ENCODE measurements around the gene C2. TPM values are rescaled to one million over a fixed set of nuclear protein-coding genes. Genes with fewer than 3 reads are reported as not detected.
"Not testable (repeated sequence)": the region's sequence is repeated elsewhere in the genome, so short reads cannot be mapped to it uniquely, and the experiment has no call there.

The C2 gene
- total RNA-seq, 1 donor from 2014 or later = 0.51 TPM

DNA sequence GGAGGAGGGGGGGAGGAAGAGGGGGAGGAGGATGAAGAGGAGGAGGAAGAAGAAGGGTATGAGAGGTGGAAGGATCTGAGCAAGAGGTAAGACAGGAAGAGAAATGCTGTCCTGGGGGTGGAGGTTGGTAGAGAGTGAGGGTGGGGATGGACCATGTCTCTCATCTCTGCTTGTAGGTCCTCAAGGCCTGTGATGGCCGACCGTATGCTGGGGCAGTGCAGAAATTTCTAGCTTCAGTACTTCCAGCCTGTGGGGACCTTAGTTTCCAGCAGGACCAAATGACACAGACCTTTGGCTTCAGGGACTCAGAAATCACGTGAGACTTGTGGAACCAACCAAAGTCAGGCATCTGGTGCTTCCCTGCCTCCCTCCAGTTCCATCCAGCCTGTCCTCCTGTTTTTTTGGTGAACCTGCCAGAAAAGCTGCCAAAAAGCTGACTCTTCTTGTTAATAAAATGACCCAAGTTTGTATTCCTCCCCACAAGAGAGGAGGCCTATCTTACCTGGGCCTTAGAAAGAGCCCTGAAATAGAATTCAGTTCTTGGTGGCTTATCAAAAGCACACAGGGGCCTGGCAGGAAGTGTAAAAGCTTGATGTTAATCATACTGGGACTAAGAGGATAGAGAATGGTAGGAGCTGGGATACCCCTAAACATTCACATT is 51.9 kb downstream of the C2 start:
- DNase-seq = no peak

DNA sequence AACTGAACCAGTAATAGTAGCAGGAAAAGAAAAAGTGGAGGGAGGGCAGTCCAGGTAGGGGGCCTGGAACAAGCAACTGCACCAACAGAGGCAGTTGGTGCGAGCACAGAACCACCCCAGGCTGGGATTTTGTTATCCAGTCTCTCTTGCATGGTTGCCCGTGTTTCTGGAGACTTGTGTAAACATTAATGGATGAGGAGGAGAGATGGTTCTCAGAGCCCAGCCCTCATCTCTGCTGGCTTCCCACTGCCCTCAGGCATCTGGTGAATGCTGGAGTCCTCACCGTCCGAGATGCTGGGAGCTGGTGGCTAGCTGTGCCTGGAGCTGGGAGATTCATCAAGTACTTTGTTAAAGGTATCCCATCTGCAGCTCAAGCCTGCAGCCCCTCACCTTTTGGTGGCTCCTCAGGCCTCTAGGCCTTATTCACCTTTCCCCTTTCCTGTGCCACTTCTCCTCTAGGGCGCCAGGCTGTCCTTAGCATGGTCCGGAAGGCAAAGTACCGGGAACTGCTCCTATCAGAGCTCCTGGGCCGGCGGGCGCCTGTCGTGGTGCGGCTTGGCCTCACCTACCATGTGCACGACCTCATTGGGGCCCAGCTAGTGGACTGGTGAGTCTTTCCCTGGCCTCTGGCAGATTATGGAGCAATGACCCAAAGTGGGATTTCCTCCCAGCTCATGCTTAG is 52.8 kb downstream of the C2 start:
- not testable (repeated sequence) for DNase-seq

DNA sequence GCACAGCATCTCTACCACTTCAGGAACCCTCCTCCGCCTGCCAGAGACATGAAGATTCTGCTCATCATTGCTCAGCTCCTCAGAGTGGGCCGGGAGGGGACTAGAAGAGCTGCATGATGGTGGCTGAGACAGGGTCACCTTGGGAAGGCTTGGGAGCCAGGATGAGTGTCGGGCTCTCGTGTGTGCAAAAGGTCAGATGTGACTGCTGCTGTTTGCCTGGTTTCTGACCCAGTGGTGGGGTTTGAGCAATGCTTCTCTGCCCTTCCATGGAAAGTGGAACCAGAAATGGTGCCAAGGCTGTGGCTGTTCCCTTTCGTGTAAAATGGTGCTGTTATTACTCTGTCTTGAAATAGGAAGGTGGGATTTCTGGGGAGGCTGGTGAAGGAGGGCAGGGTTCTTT is 53.5 kb downstream of the C2 start:
- not testable (repeated sequence) for DNase-seq

DNA sequence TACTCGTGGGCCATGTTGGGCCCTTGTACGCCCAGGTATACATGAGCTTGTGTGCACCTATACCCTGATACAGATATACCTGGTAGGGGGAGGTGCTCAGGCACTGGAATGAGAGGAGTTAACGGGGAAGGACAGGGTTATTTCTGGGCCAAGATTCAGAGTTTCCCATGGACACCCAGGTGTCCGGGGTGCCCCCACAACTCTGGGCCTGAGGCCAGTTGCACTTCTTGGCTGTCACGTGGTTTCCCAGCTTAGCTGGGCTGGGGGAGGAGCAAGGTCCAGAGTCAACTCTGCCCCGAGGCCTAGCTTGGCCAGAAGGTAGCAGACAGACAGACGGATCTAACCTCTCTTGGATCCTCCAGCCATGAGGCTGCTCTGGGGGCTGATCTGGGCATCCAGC is 54.2 kb downstream of the C2 start, which contains the start of gene C4A:
Gene C4A, plus strand, starts transcription at position 314 of the 400 bp plus-strand sequence. Its CDS starts 51 bp downstream, at position 365.
- not testable (repeated sequence) for DNase-seq

DNA sequence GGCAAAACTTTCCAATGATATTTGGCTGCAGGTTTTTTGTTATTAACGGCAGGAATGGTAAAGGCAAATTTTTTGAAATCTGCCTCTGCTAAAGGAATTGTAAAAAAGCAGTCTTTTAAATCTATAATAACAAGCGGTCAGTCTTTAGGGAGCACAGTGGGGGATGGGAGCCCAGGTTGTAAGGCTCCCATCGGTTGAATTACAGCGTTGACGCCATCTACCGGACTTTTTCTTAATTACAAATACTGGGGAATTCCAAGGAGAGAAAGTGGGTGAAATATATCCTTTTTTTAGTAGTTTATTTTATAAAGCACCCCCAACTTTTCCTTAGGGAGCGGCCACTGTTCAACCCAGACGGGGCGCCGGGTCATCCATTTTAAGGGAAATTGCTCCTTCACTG is 61.8 kb downstream of the C2 start:
- DNase-seq = not testable (repeated sequence)

DNA sequence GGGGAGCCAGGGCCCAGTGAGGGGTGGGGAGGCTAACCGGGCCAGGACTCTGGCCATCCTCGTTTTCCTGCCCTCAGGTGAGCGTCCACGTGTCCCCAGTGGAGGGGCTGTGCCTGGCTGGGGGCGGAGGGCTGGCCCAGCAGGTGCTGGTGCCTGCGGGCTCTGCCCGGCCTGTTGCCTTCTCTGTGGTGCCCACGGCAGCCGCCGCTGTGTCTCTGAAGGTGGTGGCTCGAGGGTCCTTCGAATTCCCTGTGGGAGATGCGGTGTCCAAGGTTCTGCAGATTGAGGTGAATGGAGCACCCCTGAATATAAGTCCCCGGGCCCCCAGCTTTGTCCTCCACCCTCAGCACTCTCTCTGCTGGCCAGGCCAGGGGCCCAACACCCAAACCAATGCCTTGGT is 66.9 kb downstream of the C2 start:
- not testable (repeated sequence) for DNase-seq

Small RNA genes within 50 kb of the gene (small RNA-seq; reads per million reads assigned to genes)
- not detected for gene AL645922.1 (ENCODE audit: low replicate concordance)

Other genes starting within 250 kb of the C2 start
- not detected for gene LY6G5C, start 246.7 kb upstream of the C2 start, total RNA-seq
- 46.2 TPM for gene ABHD16A, start 224.4 kb upstream of the C2 start, total RNA-seq
- gene LY6G6F, start 220.9 kb upstream of the C2 start, total RNA-seq = 0.82 TPM
- gene LY6G6D, start 212.4 kb upstream of the C2 start, total RNA-seq = not detected
- gene LY6G6C, start 206.0 kb upstream of the C2 start, total RNA-seq = 1.1 TPM
- not detected for gene MPIG6B, start 204.3 kb upstream of the C2 start, total RNA-seq
- 114 TPM for gene DDAH2, start 198.4 kb upstream of the C2 start, total RNA-seq
- gene CLIC1, start 191.2 kb upstream of the C2 start, total RNA-seq = 131 TPM
- 9.6 TPM for gene MSH5, start 187.7 kb upstream of the C2 start, total RNA-seq
- not detected for gene SAPCD1, start 165.1 kb upstream of the C2 start, total RNA-seq
- gene VWA7, start 150.4 kb upstream of the C2 start, total RNA-seq = 2.3 TPM
- 42.5 TPM for gene VARS1, start 132.0 kb upstream of the C2 start, total RNA-seq
- 20.8 TPM for gene LSM2, start 120.8 kb upstream of the C2 start, total RNA-seq
- 4.5 TPM for gene HSPA1L, start 112.4 kb upstream of the C2 start, total RNA-seq
- gene HSPA1A, start 112.2 kb upstream of the C2 start, total RNA-seq = 698 TPM
- 827 TPM for gene HSPA1B, start 100.0 kb upstream of the C2 start, total RNA-seq
- 25.6 TPM for gene NEU1, start 64.9 kb upstream of the C2 start, total RNA-seq
- 1.7 TPM for gene SLC44A4, start 48.7 kb upstream of the C2 start, total RNA-seq
- 37.4 TPM for gene EHMT2, start 30.0 kb upstream of the C2 start, total RNA-seq
- gene ZBTB12, start 25.6 kb upstream of the C2 start, total RNA-seq = 5.7 TPM
- 7.1 TPM for gene CFB, start 18.4 kb downstream of the C2 start, total RNA-seq
- gene NELFE, start 31.3 kb downstream of the C2 start, total RNA-seq = 79.7 TPM
- gene SKIC2, start 31.5 kb downstream of the C2 start, total RNA-seq = 30.6 TPM
- 10.7 TPM for gene DXO, start 44.4 kb downstream of the C2 start, total RNA-seq
- 32.6 TPM for gene C4A, start 54.3 kb downstream of the C2 start, total RNA-seq
- gene C4B, start 87.1 kb downstream of the C2 start, total RNA-seq = 38.0 TPM
- gene CYP21A2, start 110.7 kb downstream of the C2 start, total RNA-seq = 1.0 TPM
- 214 TPM for gene TNXB, start 181.6 kb downstream of the C2 start, total RNA-seq
- gene ATF6B, start 200.5 kb downstream of the C2 start, total RNA-seq = 40.8 TPM
- gene FKBPL, start 202.6 kb downstream of the C2 start, total RNA-seq = 3.3 TPM
- gene PRRT1, start 224.2 kb downstream of the C2 start, total RNA-seq = 1.2 TPM
- gene PPT2, start 226.4 kb downstream of the C2 start, total RNA-seq = 37.6 TPM
- gene EGFL8, start 236.9 kb downstream of the C2 start, total RNA-seq = 31.3 TPM
- gene AGPAT1, start 248.4 kb downstream of the C2 start, total RNA-seq = 12.9 TPM

All from tongue (tissue), 3 donors.